GM12878 (cell line): ENCODE data around the gene MESD.

Source experiments
- CTCF ChIP-seq, 3 experiments: IDR thresholded peaks in 2 of 3; conservative IDR thresholded peaks in 1 of 3; 2 replicates each; pipeline ENCODE4 v1.5.1; 2011; ENCODE audit warnings: low read depth in 3 of 3, low read length in 3 of 3, mild to moderate bottlenecking in 3 of 3, control low read depth in 2 of 3, moderate library complexity in 2 of 3, inconsistent platforms in 1 of 3, mixed read lengths in 1 of 3; ENCODE audit not compliant: control insufficient read depth in 2 of 3, insufficient read depth in 1 of 3; ENCODE audit errors: extremely low read depth in 1 of 3
- ELK1 ChIP-seq: IDR thresholded peaks from 2 replicates; pipeline ENCODE4 v1.6.1; 2012; ENCODE audit warnings: low read depth, low read length, improper control_type of control experiment
- EZH2 ChIP-seq: IDR thresholded peaks from 2 replicates; pipeline ENCODE4 v1.6.1; 2012; ENCODE audit warnings: low read depth, mild to moderate bottlenecking, control low read depth, inconsistent platforms, low read length, borderline replicate concordance; ENCODE audit not compliant: control insufficient read depth
- FOXK2 ChIP-seq: fragments of 450-650 bp; IDR thresholded peaks from 2 replicates; pipeline ENCODE4 v1.6.1; 2017; ENCODE audit warnings: mild to moderate bottlenecking, moderate library complexity
- HCFC1 ChIP-seq: fragments of 150-350 bp; IDR thresholded peaks from 2 replicates; pipeline ENCODE4 v1.6.1; 2014; ENCODE audit warnings: low read length
- PBX3 ChIP-seq: IDR thresholded peaks from 2 replicates; pipeline ENCODE4 v1.6.1; 2011; ENCODE audit warnings: mild to moderate bottlenecking, low read depth, low read length, moderate library complexity; ENCODE audit not compliant: insufficient replicate concordance
- TBL1XR1 ChIP-seq: IDR thresholded peaks from 2 replicates; pipeline ENCODE4 v1.6.1; 2012; ENCODE audit warnings: low read depth, low read length, improper control_type of control experiment
- TF ChIP-seq, protein P1 (sequence below): fragments of 450-650 bp; IDR thresholded peaks from 2 replicates; pipeline ENCODE4 v1.6.1; 2017; ENCODE audit warnings: mild to moderate bottlenecking, moderate library complexity

DNA sequence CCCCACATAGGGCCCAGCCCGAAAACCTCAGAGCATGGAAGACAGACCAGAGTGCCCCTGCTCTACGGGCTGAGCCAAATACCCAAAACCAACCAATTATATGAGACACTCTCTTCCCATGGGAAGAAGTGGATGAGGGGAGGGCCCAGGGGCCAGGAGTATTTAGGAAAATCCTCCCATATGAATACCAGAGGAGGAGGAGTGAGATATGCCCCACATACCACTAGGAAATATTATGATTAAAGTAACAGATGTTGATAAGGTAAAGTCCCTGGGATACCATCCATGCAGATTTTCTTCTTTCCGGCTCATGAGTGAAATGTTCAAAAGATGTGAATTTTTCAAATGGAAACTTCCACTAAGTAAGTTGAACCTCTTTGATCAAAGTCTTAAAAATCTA, 50.4 kb downstream of the MESD start:
- TF ChIP-seq ELK1 (no peak), EZH2 (no peak), TBL1XR1 (no peak), HCFC1 (no peak), FOXK2 (no peak), CTCF (IDR thresholded peaks at IDR 0.05 in 2 of 3, conservative IDR thresholded peaks at IDR 0.05 in 1 of 3; ENCODE audit: control insufficient read depth in 2 of 3, extremely low read depth in 1 of 3, insufficient read depth in 1 of 3, low read depth in 3 of 3, low read length in 3 of 3) (no peak), PBX3 (no peak)
- TF ChIP-seq, protein P1, sequence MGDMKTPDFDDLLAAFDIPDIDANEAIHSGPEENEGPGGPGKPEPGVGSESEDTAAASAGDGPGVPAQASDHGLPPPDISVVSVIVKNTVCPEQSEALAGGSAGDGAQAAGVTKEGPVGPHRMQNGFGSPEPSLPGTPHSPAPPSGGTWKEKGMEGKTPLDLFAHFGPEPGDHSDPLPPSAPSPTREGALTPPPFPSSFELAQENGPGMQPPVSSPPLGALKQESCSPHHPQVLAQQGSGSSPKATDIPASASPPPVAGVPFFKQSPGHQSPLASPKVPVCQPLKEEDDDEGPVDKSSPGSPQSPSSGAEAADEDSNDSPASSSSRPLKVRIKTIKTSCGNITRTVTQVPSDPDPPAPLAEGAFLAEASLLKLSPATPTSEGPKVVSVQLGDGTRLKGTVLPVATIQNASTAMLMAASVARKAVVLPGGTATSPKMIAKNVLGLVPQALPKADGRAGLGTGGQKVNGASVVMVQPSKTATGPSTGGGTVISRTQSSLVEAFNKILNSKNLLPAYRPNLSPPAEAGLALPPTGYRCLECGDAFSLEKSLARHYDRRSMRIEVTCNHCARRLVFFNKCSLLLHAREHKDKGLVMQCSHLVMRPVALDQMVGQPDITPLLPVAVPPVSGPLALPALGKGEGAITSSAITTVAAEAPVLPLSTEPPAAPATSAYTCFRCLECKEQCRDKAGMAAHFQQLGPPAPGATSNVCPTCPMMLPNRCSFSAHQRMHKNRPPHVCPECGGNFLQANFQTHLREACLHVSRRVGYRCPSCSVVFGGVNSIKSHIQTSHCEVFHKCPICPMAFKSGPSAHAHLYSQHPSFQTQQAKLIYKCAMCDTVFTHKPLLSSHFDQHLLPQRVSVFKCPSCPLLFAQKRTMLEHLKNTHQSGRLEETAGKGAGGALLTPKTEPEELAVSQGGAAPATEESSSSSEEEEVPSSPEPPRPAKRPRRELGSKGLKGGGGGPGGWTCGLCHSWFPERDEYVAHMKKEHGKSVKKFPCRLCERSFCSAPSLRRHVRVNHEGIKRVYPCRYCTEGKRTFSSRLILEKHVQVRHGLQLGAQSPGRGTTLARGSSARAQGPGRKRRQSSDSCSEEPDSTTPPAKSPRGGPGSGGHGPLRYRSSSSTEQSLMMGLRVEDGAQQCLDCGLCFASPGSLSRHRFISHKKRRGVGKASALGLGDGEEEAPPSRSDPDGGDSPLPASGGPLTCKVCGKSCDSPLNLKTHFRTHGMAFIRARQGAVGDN, result no peak
